Subcutaneous adipose tissue (tissue), 4 donors: ENCODE results near the gene DUSP21. TPM values are rescaled to one million over a fixed set of nuclear protein-coding genes. Genes with fewer than 3 reads are reported as not detected.

ENCODE experiments used
- total RNA-seq, 4 donors: library from RNA; depleted of rRNA; stranded (reverse); fragments of >200 nt; gene quantifications; one replicate each; pipeline ENCODE4 v1.1.0, GENCODE V29; 2016
- TF ChIP-seq, protein P1 (sequence below): fragments of 450-650 bp; IDR thresholded peaks from one replicate; pipeline ENCODE4 v1.5.1; 2016; ENCODE audit warnings: low read depth, mild to moderate bottlenecking, control low read depth, antibody characterized with exemption, moderate library complexity

DUSP21 gene
- total RNA-seq, 4 donors from 2014 or later: not detected

GRCh38 chrX:44876767-44877166, 32.9 kb downstream of the DUSP21 start:
- TF ChIP-seq, protein P1, sequence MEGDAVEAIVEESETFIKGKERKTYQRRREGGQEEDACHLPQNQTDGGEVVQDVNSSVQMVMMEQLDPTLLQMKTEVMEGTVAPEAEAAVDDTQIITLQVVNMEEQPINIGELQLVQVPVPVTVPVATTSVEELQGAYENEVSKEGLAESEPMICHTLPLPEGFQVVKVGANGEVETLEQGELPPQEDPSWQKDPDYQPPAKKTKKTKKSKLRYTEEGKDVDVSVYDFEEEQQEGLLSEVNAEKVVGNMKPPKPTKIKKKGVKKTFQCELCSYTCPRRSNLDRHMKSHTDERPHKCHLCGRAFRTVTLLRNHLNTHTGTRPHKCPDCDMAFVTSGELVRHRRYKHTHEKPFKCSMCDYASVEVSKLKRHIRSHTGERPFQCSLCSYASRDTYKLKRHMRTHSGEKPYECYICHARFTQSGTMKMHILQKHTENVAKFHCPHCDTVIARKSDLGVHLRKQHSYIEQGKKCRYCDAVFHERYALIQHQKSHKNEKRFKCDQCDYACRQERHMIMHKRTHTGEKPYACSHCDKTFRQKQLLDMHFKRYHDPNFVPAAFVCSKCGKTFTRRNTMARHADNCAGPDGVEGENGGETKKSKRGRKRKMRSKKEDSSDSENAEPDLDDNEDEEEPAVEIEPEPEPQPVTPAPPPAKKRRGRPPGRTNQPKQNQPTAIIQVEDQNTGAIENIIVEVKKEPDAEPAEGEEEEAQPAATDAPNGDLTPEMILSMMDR: no peak

GRCh38 chrX:44878780-44879179, 35.0 kb downstream of the DUSP21 start:
- TF ChIP-seq, protein P1: no peak

GRCh38 chrX:44881549-44881948, 37.7 kb downstream of the DUSP21 start:
- TF ChIP-seq, protein P1: no peak

GRCh38 chrX:44882635-44883034, 38.8 kb downstream of the DUSP21 start:
- TF ChIP-seq, protein P1: no peak

DNA sequence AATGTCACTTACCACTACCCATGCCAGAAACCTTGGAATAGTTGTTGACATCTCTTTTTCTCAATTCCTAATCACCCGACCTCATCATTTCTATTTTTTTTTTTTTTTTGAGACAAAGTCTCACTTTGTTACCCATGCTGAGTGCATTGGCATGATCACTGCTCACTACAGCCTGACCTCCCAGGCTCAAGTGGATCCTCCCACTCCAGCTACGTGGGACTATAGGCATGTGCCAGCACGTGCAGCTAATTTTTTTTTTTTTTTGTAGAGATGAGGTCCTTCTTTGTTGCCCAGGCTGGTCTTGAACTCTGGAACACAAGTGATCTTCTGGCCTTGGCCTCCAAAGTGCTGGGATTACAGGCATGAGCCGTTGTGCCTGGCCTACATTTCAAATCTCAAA, 41.1 kb downstream of the DUSP21 start:
- TF ChIP-seq, protein P1: no peak

GRCh38 chrX:44889824-44890223, 46.0 kb downstream of the DUSP21 start:
- TF ChIP-seq, protein P1: no peak

DNA sequence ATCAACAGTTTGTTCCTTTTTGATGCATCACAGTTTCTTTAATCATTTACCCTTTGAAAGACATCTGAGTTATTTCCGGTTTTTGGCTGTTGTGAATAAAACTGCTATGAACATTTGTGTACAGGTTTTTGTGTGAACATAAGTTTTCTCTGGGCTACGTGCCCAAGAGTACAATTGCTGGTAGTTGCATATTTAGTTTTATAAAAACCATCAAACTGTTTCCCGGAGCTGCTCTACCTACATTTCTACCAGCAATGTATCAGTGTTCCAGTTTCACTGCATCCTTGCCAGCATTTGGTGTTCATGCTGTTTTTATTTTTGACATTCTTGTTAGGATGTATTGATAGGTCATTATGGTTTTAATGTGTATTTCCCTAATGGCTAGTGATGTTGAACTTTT, 46.4 kb downstream of the DUSP21 start:
- TF ChIP-seq, protein P1: no peak
